HepG2 (cell line): Measurements from ENCODE around the gene IQSEC1. TPM values are rescaled to one million over a fixed set of nuclear protein-coding genes. Genes with fewer than 3 reads are reported as not detected.

Experiments used
- polyA plus RNA-seq, 8 experiments: library from polyadenylated mRNA; depleted of rRNA in 3 of 8; stranded (reverse) in 7 of 8; unstranded in 1 of 8; fragments of >200 nt; fragmentation: Illumina TruSeq in 4 of 8; extraction: Trizol in 4 of 8; gene quantifications; 2 replicates each; pipeline versions ENCODE4 v1.2.1 to v1.2.3, GENCODE V29; 2011 to 2016; ENCODE audit warnings: low read depth in 4 of 8, missing spikeins in 1 of 8, mixed read lengths in 1 of 8; ENCODE audit not compliant: insufficient read depth in 1 of 8
- total RNA-seq, 5 experiments: library from RNA; depleted of rRNA; stranded (reverse); fragments of >200 nt; fragmentation: Illumina TruSeq; extraction: Trizol; gene quantifications; 2 replicates each; pipeline ENCODE4 v1.2.3, GENCODE V29; 2016; ENCODE audit warnings: low read depth in 1 of 5
- TF ChIP-seq, protein P1 (sequence below): sonication (generic); formaldehyde crosslinking; IDR thresholded peaks from 2 replicates; pipeline ENCODE4 v1.4.0; 2020; ENCODE audit warnings: mild to moderate bottlenecking, missing genetic modification reagents, borderline replicate concordance
- TF ChIP-seq, protein P2 (sequence below): sonication (generic); formaldehyde crosslinking; IDR thresholded peaks from 2 replicates; pipeline ENCODE4 v1.4.0; 2020; ENCODE audit warnings: missing genetic modification reagents

IQSEC1 gene
- total and polyA plus RNA-seq, 2 of the 13 experiments (the other 11 are each of a cell fraction or from before 2014, with no cell fraction given), result 17.4 to 20.2 TPM

DNA sequence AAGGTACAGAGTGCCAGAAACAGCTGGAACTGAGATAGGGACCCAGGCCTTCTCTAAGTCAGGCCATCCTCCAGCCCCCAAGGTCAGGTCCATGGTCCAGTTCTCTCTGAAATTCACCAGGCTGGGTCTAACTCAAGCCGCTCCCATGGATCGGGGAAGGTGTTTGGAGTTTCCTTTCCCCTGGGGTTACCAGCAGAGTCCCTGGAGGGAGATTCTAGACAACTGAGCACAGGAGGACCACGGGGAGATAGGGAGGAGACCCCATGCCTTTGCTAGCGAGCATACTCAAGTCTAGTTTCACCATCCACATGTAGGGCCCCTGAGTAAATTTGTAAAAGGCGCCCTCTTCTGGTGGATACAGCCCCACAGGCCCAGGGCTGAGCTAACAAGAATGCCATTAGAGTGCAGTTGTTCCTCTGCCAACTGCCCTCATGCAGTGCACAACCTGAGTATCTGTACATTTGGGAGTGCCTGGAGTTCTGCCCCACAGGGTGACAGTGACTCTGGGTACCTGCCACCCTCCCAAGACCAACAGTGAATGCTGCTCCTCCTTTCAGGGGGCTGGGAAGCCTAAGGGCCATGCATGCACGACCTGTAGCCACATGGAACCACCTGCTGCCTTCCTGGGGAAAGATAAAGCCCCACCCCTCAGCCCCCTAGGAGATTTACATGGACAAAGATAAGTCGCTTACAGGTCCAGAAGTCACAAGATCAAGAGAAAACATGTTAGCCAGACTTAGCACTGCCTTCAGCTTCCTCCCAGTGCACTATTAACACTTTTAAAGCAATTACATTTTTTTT is 89.0 kb downstream of the IQSEC1 start (continued):
- TF ChIP-seq, protein P1, sequence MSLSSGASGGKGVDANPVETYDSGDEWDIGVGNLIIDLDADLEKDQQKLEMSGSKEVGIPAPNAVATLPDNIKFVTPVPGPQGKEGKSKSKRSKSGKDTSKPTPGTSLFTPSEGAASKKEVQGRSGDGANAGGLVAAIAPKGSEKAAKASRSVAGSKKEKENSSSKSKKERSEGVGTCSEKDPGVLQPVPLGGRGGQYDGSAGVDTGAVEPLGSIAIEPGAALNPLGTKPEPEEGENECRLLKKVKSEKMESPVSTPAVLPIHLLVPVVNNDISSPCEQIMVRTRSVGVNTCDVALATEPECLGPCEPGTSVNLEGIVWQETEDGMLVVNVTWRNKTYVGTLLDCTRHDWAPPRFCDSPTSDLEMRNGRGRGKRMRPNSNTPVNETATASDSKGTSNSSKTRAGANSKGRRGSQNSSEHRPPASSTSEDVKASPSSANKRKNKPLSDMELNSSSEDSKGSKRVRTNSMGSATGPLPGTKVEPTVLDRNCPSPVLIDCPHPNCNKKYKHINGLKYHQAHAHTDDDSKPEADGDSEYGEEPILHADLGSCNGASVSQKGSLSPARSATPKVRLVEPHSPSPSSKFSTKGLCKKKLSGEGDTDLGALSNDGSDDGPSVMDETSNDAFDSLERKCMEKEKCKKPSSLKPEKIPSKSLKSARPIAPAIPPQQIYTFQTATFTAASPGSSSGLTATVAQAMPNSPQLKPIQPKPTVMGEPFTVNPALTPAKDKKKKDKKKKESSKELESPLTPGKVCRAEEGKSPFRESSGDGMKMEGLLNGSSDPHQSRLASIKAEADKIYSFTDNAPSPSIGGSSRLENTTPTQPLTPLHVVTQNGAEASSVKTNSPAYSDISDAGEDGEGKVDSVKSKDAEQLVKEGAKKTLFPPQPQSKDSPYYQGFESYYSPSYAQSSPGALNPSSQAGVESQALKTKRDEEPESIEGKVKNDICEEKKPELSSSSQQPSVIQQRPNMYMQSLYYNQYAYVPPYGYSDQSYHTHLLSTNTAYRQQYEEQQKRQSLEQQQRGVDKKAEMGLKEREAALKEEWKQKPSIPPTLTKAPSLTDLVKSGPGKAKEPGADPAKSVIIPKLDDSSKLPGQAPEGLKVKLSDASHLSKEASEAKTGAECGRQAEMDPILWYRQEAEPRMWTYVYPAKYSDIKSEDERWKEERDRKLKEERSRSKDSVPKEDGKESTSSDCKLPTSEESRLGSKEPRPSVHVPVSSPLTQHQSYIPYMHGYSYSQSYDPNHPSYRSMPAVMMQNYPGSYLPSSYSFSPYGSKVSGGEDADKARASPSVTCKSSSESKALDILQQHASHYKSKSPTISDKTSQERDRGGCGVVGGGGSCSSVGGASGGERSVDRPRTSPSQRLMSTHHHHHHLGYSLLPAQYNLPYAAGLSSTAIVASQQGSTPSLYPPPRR (CRISPR knock-in tag), result no peak
- TF ChIP-seq, protein P2, sequence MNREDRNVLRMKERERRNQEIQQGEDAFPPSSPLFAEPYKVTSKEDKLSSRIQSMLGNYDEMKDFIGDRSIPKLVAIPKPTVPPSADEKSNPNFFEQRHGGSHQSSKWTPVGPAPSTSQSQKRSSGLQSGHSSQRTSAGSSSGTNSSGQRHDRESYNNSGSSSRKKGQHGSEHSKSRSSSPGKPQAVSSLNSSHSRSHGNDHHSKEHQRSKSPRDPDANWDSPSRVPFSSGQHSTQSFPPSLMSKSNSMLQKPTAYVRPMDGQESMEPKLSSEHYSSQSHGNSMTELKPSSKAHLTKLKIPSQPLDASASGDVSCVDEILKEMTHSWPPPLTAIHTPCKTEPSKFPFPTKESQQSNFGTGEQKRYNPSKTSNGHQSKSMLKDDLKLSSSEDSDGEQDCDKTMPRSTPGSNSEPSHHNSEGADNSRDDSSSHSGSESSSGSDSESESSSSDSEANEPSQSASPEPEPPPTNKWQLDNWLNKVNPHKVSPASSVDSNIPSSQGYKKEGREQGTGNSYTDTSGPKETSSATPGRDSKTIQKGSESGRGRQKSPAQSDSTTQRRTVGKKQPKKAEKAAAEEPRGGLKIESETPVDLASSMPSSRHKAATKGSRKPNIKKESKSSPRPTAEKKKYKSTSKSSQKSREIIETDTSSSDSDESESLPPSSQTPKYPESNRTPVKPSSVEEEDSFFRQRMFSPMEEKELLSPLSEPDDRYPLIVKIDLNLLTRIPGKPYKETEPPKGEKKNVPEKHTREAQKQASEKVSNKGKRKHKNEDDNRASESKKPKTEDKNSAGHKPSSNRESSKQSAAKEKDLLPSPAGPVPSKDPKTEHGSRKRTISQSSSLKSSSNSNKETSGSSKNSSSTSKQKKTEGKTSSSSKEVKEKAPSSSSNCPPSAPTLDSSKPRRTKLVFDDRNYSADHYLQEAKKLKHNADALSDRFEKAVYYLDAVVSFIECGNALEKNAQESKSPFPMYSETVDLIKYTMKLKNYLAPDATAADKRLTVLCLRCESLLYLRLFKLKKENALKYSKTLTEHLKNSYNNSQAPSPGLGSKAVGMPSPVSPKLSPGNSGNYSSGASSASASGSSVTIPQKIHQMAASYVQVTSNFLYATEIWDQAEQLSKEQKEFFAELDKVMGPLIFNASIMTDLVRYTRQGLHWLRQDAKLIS (CRISPR knock-in tag), result no peak
